IPS-NIHi7 (cell line): Measurements from ENCODE around the gene ZNF33B.
"Not testable (repeated sequence)": the region's sequence is repeated elsewhere in the genome, so short reads cannot be mapped to it uniquely, and the experiment has no call there.

Experiments
- DNase-seq: peaks from one replicate; pipeline ENCODE4 v3.0.0; 2012; ENCODE audit warnings: mixed read lengths; ENCODE audit errors: extremely low spot score

The ZNF33B gene

GRCh38 chr10:42615419-42615818, 23.0 kb downstream of the ZNF33B start:
- no peak for DNase-seq

- no peak for DNase-seq
Measured at GRCh38 chr10:42609872-42610271, 28.5 kb downstream of the ZNF33B start.

- DNase-seq: no peak
Measured at GRCh38 chr10:42598249-42598873, 40.0 kb downstream of the ZNF33B start.

- no peak for DNase-seq
Measured at GRCh38 chr10:42596196-42596595, 42.2 kb downstream of the ZNF33B start.

GRCh38 chr10:42594246-42594650, 44.1 kb downstream of the ZNF33B start:
- DNase-seq: no peak

GRCh38 chr10:42593284-42593683, 45.1 kb downstream of the ZNF33B start:
- no peak for DNase-seq

- DNase-seq: no peak
Measured at GRCh38 chr10:42583828-42584227, 54.5 kb downstream of the ZNF33B start.

GRCh38 chr10:42578019-42578418, 60.4 kb downstream of the ZNF33B start:
- DNase-seq: no peak

GRCh38 chr10:42576338-42576737, 62.0 kb downstream of the ZNF33B start:
- no peak for DNase-seq

- no peak for DNase-seq
Measured at GRCh38 chr10:42574336-42574735, 64.0 kb downstream of the ZNF33B start.

- no peak for DNase-seq
Measured at GRCh38 chr10:42556931-42557330, 81.4 kb downstream of the ZNF33B start.

GRCh38 chr10:42553576-42553975, 84.8 kb downstream of the ZNF33B start:
- DNase-seq: not testable (repeated sequence)

- no peak for DNase-seq
Measured at GRCh38 chr10:42553064-42553407, 85.3 kb downstream of the ZNF33B start.

GRCh38 chr10:42552188-42553063, 85.9 kb downstream of the ZNF33B start:
- DNase-seq: peak; percentile 97

GRCh38 chr10:42551582-42552187, 86.7 kb downstream of the ZNF33B start:
- DNase-seq: no peak

GRCh38 chr10:42549851-42550250, 88.5 kb downstream of the ZNF33B start:
- DNase-seq: no peak

- no peak for DNase-seq
Measured at GRCh38 chr10:42548254-42548653, 90.1 kb downstream of the ZNF33B start.

- no peak for DNase-seq
Measured at GRCh38 chr10:42544945-42545344, 93.4 kb downstream of the ZNF33B start.

- DNase-seq: no peak
Measured at GRCh38 chr10:42543840-42544372, 94.5 kb downstream of the ZNF33B start.
